Glutamatergic neuron (in vitro differentiated cells): ENCODE results near the gene SLC13A2. TPM values are rescaled to one million over a fixed set of nuclear protein-coding genes. Genes with fewer than 3 reads are reported as not detected.

Experiments used
- DNase-seq: peaks from one replicate; pipeline ENCODE4 v3.0.0; 2022
- H3K27ac Mint-ChIP-seq: one replicate; pipeline ENCODE4 v1.8.0; 2020; ENCODE audit warnings: mild to moderate bottlenecking, mixed read lengths, inconsistent platforms; ENCODE audit not compliant: unreplicated experiment
- H3K27me3 Mint-ChIP-seq: one replicate; pipeline ENCODE4 v1.8.0; 2020; ENCODE audit warnings: mild to moderate bottlenecking, moderate library complexity, mixed read lengths, inconsistent platforms; ENCODE audit not compliant: unreplicated experiment
- H3K36me3 Mint-ChIP-seq: one replicate; pipeline ENCODE4 v1.8.0; 2020; ENCODE audit warnings: mild to moderate bottlenecking, mixed read lengths, inconsistent platforms; ENCODE audit not compliant: unreplicated experiment
- H3K4me1 Mint-ChIP-seq: one replicate; pipeline ENCODE4 v1.8.0; 2020; ENCODE audit warnings: mild to moderate bottlenecking, low read depth, mixed read lengths, inconsistent platforms; ENCODE audit not compliant: unreplicated experiment
- H3K4me3 Mint-ChIP-seq: one replicate; pipeline ENCODE4 v1.8.0; 2020; ENCODE audit warnings: mild to moderate bottlenecking, mixed read lengths, inconsistent platforms; ENCODE audit not compliant: unreplicated experiment
- H3K9me3 Mint-ChIP-seq: one replicate; pipeline ENCODE4 v1.8.0; 2020; ENCODE audit warnings: mild to moderate bottlenecking, moderate library complexity, mixed read lengths, inconsistent platforms; ENCODE audit not compliant: unreplicated experiment
- CTCF ChIP-seq: fragments of 200-600 bp; sonication (generic); IDR thresholded peaks from one replicate; pipeline ENCODE4 v1.5.0; 2021; ENCODE audit not compliant: partially characterized antibody, unreplicated experiment
- total RNA-seq: library from RNA; stranded (reverse); fragmentation: NEBNext Ultra II Directional; extraction: Animal tissue kit (Norgen Biotek cat#: 25700); gene quantifications from one replicate; pipeline ENCODE4 v1.2.1, GENCODE V29; 2021; ENCODE audit not compliant: unreplicated experiment

SLC13A2 gene
- total RNA-seq, 1 donor from 2014 or later = not detected

GRCh38 chr17:28497931-28498330 lies 24.5 kb downstream of the SLC13A2 start:
- no peak overlapping the region for H3K4me3 Mint-ChIP-seq
- no peak overlapping the region for H3K27ac Mint-ChIP-seq
- TF ChIP-seq CTCF = no peak
- peaks cover 3% of the 10 kb centered on the region for H3K27me3 Mint-ChIP-seq
- DNase-seq = no peak
- H3K4me1 Mint-ChIP-seq = peaks cover 14% of the 10 kb centered on the region
- H3K9me3 Mint-ChIP-seq = no peaks in the 10 kb centered on the region
- no peaks in the 10 kb centered on the region for H3K36me3 Mint-ChIP-seq

GRCh38 chr17:28498652-28499363 lies 25.4 kb downstream of the SLC13A2 start:
- peaks cover 14% of the 10 kb centered on the region for H3K4me1 Mint-ChIP-seq
- H3K9me3 Mint-ChIP-seq = no peaks in the 10 kb centered on the region
- peaks cover 2% of the 10 kb centered on the region for H3K27me3 Mint-ChIP-seq
- DNase-seq = no peak
- H3K4me3 Mint-ChIP-seq = no peak overlapping the region
- H3K36me3 Mint-ChIP-seq = no peaks in the 10 kb centered on the region
- H3K27ac Mint-ChIP-seq = no peak overlapping the region
- no peak for TF ChIP-seq CTCF

- no peaks in the 10 kb centered on the region for H3K36me3 Mint-ChIP-seq
- H3K4me1 Mint-ChIP-seq = peaks cover 14% of the 10 kb centered on the region
- no peak overlapping the region for H3K4me3 Mint-ChIP-seq
Observed at GRCh38 chr17:28499364-28499664, 25.9 kb downstream of the SLC13A2 start.

GRCh38 chr17:28499684-28500357 lies 26.4 kb downstream of the SLC13A2 start:
- no peaks in the 10 kb centered on the region for H3K36me3 Mint-ChIP-seq
- H3K4me3 Mint-ChIP-seq = no peak overlapping the region
- no peak for DNase-seq
- no peak for TF ChIP-seq CTCF
- H3K27ac Mint-ChIP-seq = no peak overlapping the region
- peaks cover 16% of the 10 kb centered on the region for H3K4me1 Mint-ChIP-seq
- H3K27me3 Mint-ChIP-seq = peaks cover 2% of the 10 kb centered on the region
- no peaks in the 10 kb centered on the region for H3K9me3 Mint-ChIP-seq

More at GRCh38 chr17:28499364-28499664, 25.9 kb downstream of the SLC13A2 start:
- H3K27ac Mint-ChIP-seq = no peak overlapping the region
- no peak for TF ChIP-seq CTCF
- H3K27me3 Mint-ChIP-seq = peaks cover 2% of the 10 kb centered on the region
- no peak for DNase-seq
- H3K9me3 Mint-ChIP-seq = no peaks in the 10 kb centered on the region

- Mint-ChIP-seq H3K4me3 (no peak overlapping the region), H3K9me3 (no peaks in the 10 kb centered on the region), H3K4me1 (peaks cover 22% of the 10 kb centered on the region), H3K27ac (no peak overlapping the region), H3K36me3 (no peaks in the 10 kb centered on the region), H3K27me3 (peaks cover 5% of the 10 kb centered on the region)
- TF ChIP-seq CTCF = no peak
- no peak for DNase-seq
Observed at GRCh38 chr17:28500712-28501379, 27.4 kb downstream of the SLC13A2 start.
